Measurements from ENCODE around the gene ZNF564. TPM values are rescaled to one million over a fixed set of nuclear protein-coding genes. Genes with fewer than 3 reads are reported as not detected.

The ZNF564 gene
- total RNA-seq, 2 donors from 2014 or later, result 17.3 to 20.6 TPM

DNA sequence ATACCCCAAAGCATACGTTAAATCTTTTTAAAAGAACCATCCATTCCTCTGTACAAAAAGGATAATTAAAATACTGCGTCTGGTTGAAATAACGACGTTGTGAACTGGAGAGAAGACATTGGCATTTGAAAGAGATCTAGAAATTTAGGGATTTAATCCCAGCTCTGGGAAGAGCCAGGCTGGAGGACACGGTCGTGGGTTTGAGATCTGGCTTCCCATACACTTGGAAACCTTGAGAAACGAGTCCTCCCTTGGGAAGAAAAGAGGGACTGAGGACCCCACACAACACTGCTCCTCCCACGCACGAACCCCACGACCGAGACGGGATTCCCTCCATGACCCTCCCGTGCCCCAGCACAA is 67.3 kb downstream of the ZNF564 start:
- TF ChIP-seq, protein P1, sequence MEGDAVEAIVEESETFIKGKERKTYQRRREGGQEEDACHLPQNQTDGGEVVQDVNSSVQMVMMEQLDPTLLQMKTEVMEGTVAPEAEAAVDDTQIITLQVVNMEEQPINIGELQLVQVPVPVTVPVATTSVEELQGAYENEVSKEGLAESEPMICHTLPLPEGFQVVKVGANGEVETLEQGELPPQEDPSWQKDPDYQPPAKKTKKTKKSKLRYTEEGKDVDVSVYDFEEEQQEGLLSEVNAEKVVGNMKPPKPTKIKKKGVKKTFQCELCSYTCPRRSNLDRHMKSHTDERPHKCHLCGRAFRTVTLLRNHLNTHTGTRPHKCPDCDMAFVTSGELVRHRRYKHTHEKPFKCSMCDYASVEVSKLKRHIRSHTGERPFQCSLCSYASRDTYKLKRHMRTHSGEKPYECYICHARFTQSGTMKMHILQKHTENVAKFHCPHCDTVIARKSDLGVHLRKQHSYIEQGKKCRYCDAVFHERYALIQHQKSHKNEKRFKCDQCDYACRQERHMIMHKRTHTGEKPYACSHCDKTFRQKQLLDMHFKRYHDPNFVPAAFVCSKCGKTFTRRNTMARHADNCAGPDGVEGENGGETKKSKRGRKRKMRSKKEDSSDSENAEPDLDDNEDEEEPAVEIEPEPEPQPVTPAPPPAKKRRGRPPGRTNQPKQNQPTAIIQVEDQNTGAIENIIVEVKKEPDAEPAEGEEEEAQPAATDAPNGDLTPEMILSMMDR (conservative IDR thresholded peaks at IDR 0.05), result no peak
- Histone ChIP-seq H3K4me1 (ENCODE audit: control insufficient read depth, insufficient read depth, low read length) (no peaks in the 10 kb centered on the region), H3K36me3 (ENCODE audit: control insufficient read depth, insufficient read depth, low read length) (no peaks in the 10 kb centered on the region), H3K27ac (ENCODE audit: low read depth, low read length) (peak overlapping the region; percentile 92), H3K9me3 (ENCODE audit: control insufficient read depth, low read length) (no peaks in the 10 kb centered on the region), H3K27me3 (ENCODE audit: control insufficient read depth, insufficient read depth, low read length, poor library complexity, severe bottlenecking) (no peaks in the 10 kb centered on the region), H3K9ac (ENCODE audit: extremely low read depth, low read length, poor library complexity, severe bottlenecking) (peak overlapping the region; percentile 88), H3K4me3 (ENCODE audit: low read length) (peak overlapping the region; percentile 95)
- H3K4me3 Mint-ChIP-seq, result peak overlapping the region; percentile 86
- no peaks in the 10 kb centered on the region for H3K9me3 Mint-ChIP-seq
- H3K36me3 Mint-ChIP-seq (ENCODE audit: low read depth), result no peaks in the 10 kb centered on the region
- WGBS, 2 experiments (ENCODE audit: insufficient coverage in 1 of 2, insufficient read length in 1 of 2), result 0 to 4% methylated on average over 3 to 13 of the region's 13 CpGs
- DNase-seq, result no peak
- H3K4me1 Mint-ChIP-seq, result peaks cover 8% of the 10 kb centered on the region
- H3K27me3 Mint-ChIP-seq (ENCODE audit: insufficient read depth), result peaks cover 2% of the 10 kb centered on the region
- peak overlapping the region; percentile 76 for H3K27ac Mint-ChIP-seq

DNA sequence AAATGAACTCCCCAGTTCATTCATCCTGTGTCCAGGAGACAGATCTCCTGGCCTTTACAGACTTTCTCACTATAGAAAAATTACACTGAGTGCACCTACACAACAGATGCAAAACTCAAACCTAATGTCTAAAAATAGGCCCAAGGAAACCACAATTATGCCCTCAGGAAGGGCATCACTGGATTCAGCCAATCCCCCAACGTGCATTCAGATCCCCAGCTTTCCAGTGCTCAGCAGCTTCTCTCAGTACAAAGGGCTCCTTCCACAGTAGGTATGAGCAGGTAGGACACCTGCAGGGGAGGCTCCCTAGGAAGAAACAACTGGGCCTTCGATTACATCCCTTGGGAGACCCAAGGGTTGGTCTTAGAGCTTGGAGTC is 68.8 kb downstream of the ZNF564 start:
- H3K4me3 ChIP-seq (ENCODE audit: low read length), result no peak overlapping the region
- H3K36me3 Mint-ChIP-seq (ENCODE audit: low read depth), result peaks cover 2% of the 10 kb centered on the region
- H3K9me3 ChIP-seq (ENCODE audit: control insufficient read depth, low read length), result no peaks in the 10 kb centered on the region
- H3K27me3 ChIP-seq (ENCODE audit: control insufficient read depth, insufficient read depth, low read length, poor library complexity, severe bottlenecking), result no peaks in the 10 kb centered on the region
- 88 to 100% methylated on average over 1 to 2 of the region's 2 CpGs for WGBS, 2 experiments (ENCODE audit: insufficient coverage in 1 of 2, insufficient read length in 1 of 2)
- H3K9ac ChIP-seq (ENCODE audit: extremely low read depth, low read length, poor library complexity, severe bottlenecking), result no peak overlapping the region
- H3K4me1 ChIP-seq (ENCODE audit: control insufficient read depth, insufficient read depth, low read length), result no peaks in the 10 kb centered on the region
- TF ChIP-seq, protein P1 (conservative IDR thresholded peaks at IDR 0.05), result no peak
- peaks cover 11% of the 10 kb centered on the region for H3K4me1 Mint-ChIP-seq
- peaks cover under 1% of the 10 kb centered on the region for H3K27me3 Mint-ChIP-seq (ENCODE audit: insufficient read depth)
- H3K27ac Mint-ChIP-seq, result no peak overlapping the region
- no peaks in the 10 kb centered on the region for H3K36me3 ChIP-seq (ENCODE audit: control insufficient read depth, insufficient read depth, low read length)
- H3K27ac ChIP-seq (ENCODE audit: low read depth, low read length), result no peak overlapping the region
- no peak overlapping the region for H3K4me3 Mint-ChIP-seq
- no peaks in the 10 kb centered on the region for H3K9me3 Mint-ChIP-seq
- DNase-seq, result no peak

DNA sequence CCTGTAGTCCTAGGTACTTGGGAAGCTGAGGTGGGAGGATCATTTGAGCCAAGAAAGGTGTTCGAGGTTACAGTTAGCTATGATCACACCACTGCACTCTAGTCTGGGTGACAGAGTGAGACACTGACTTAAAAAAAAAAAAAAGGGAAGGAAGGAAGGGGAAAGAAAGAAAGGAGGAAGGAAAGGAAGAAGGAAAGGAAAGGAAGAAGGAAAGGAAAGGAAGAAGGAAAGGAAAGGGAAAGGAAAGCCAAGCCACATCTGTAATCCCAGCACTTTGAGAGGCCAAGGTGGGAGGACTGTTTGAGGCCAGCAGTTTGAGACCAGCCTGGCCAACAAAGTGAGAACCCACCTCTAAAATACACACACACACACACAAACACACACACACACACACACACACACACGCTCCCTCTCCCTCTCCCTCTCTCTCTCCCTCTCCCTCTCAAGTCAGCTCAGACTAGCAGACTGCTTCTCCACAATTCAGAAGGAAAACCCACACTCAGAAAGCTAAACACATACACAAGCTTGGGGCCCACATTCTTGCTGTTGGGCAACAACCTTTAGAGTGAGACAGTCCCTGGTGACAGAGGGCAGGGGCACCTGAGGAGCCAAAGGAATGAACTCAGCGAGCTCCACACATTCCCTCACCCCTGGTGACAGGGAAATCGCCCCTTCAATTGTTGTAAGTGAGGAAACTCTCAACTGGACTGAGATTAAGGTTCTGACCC is 69.3 kb downstream of the ZNF564 start:
- no peaks in the 10 kb centered on the region for H3K36me3 ChIP-seq (ENCODE audit: control insufficient read depth, insufficient read depth, low read length)
- Mint-ChIP-seq H3K27me3 (ENCODE audit: insufficient read depth) (no peaks in the 10 kb centered on the region), H3K4me3 (no peak overlapping the region), H3K9me3 (no peaks in the 10 kb centered on the region), H3K36me3 (ENCODE audit: low read depth) (peaks cover 2% of the 10 kb centered on the region), H3K27ac (no peak overlapping the region), H3K4me1 (peaks cover 11% of the 10 kb centered on the region)
- H3K9ac ChIP-seq (ENCODE audit: extremely low read depth, low read length, poor library complexity, severe bottlenecking), result no peak overlapping the region
- H3K27me3 ChIP-seq (ENCODE audit: control insufficient read depth, insufficient read depth, low read length, poor library complexity, severe bottlenecking), result no peaks in the 10 kb centered on the region
- TF ChIP-seq, protein P1 (conservative IDR thresholded peaks at IDR 0.05), result no peak
- H3K27ac ChIP-seq (ENCODE audit: low read depth, low read length), result no peak overlapping the region
- no peaks in the 10 kb centered on the region for H3K9me3 ChIP-seq (ENCODE audit: control insufficient read depth, low read length)
- H3K4me1 ChIP-seq (ENCODE audit: control insufficient read depth, insufficient read depth, low read length), result no peaks in the 10 kb centered on the region
- DNase-seq, result no peak
- WGBS, 2 experiments (ENCODE audit: insufficient coverage in 1 of 2, insufficient read length in 1 of 2), result 79 to 100% methylated on average over 1 to 4 of the region's 4 CpGs
- H3K4me3 ChIP-seq (ENCODE audit: low read length), result no peak overlapping the region
